Calu3 (cell line): Measurements from ENCODE around the gene OMP. TPM values are rescaled to one million over a fixed set of nuclear protein-coding genes. Genes with fewer than 3 reads are reported as not detected.
A peak's percentile ranks its signal among the peaks of the same experiment; 100 is the strongest.

Source experiments
- BruUV-seq: library from RNA; stranded (reverse); fragments of 400-500 nt; replicated peaks from 2 replicates; lab custom pipeline; 2021; lab: Mats Ljungman, UMichigan
- CTCF ChIA-PET: fragments of 300-600 bp; sonication (Branson Sonifier 250); formaldehyde crosslinking; loops from one replicate; lab custom pipeline; 2022; ENCODE audit warnings: antibody characterized with exemption; lab: Charles Lee
- DNase-seq: peaks from one replicate; pipeline ENCODE4 v3.0.0; 2022
- H3K27ac Mint-ChIP-seq: one replicate; pipeline ENCODE4 v1.8.0; 2022; ENCODE audit warnings: mixed read lengths; ENCODE audit not compliant: unreplicated experiment
- H3K27me3 Mint-ChIP-seq: one replicate; pipeline ENCODE4 v1.8.0; 2022; ENCODE audit warnings: mixed read lengths; ENCODE audit not compliant: unreplicated experiment
- H3K36me3 Mint-ChIP-seq: one replicate; pipeline ENCODE4 v1.8.0; 2022; ENCODE audit warnings: mild to moderate bottlenecking, moderate library complexity, mixed read lengths; ENCODE audit not compliant: insufficient read depth, unreplicated experiment
- H3K4me1 Mint-ChIP-seq: one replicate; pipeline ENCODE4 v1.8.0; 2022; ENCODE audit warnings: mild to moderate bottlenecking, low read depth, mixed read lengths; ENCODE audit not compliant: unreplicated experiment
- H3K4me3 Mint-ChIP-seq: one replicate; pipeline ENCODE4 v1.8.0; 2022; ENCODE audit warnings: mild to moderate bottlenecking, low read depth, moderate library complexity, mixed read lengths; ENCODE audit not compliant: unreplicated experiment
- H3K9me3 Mint-ChIP-seq: one replicate; pipeline ENCODE4 v1.8.0; 2022; ENCODE audit warnings: low read depth, mixed read lengths; ENCODE audit not compliant: unreplicated experiment
- intact Hi-C: fragments of 100-400 bp; cut with micrococcal nuclease; formaldehyde crosslinking; loops from one replicate; pipeline ENCODE4 v1.10.0; 2022; ENCODE audit not compliant: unreplicated experiment
- total RNA-seq: library from RNA; stranded (reverse); gene quantifications from 2 replicates; pipeline ENCODE4 v1.2.3, GENCODE V29; 2022
- TF ChIP-seq, protein P1 (sequence below): fragments of 200-600 bp; IDR thresholded peaks from one replicate; pipeline ENCODE4 v1.8.0; 2022; ENCODE audit warnings: antibody characterized with exemption; ENCODE audit not compliant: unreplicated experiment

OMP gene
- total RNA-seq, 1 experiment from 2014 or later = 1.1 TPM

DNA sequence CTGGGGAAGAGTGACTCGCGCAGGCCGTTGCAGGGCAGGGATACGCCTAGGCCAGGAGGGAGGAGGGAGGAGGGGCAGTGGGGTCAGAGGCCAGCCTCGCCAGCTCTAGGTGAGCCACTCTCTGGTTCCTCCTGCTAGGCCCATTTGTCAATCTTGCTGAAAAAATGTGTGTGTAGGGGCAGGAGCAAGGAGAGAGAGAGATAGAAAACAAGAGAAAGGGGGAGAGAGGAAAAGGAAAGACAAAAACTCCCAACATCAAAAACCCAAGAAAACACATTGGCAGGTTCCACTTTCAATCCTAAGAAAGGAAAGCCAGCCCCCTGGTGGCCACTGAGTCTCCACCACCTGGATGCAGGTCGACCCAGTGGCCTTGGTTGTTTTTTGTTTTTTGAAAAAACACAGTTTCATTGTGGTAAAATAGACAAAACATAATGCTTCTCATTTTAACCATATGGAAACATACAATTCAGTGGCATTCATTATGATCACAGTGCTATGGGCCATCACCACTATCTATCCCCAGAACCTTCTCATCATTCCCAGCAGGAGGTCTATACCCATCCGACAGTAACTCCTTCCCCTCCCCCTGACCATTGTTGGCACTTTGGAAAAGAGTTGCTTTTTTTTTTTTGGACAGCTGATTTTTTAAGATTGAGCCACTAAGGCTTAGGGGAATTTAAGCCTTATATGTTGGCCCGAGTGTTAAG is 10.9 kb downstream of the OMP start:
- TF ChIP-seq, protein P1, sequence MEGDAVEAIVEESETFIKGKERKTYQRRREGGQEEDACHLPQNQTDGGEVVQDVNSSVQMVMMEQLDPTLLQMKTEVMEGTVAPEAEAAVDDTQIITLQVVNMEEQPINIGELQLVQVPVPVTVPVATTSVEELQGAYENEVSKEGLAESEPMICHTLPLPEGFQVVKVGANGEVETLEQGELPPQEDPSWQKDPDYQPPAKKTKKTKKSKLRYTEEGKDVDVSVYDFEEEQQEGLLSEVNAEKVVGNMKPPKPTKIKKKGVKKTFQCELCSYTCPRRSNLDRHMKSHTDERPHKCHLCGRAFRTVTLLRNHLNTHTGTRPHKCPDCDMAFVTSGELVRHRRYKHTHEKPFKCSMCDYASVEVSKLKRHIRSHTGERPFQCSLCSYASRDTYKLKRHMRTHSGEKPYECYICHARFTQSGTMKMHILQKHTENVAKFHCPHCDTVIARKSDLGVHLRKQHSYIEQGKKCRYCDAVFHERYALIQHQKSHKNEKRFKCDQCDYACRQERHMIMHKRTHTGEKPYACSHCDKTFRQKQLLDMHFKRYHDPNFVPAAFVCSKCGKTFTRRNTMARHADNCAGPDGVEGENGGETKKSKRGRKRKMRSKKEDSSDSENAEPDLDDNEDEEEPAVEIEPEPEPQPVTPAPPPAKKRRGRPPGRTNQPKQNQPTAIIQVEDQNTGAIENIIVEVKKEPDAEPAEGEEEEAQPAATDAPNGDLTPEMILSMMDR = peak; percentile 78
- Mint-ChIP-seq H3K27me3 (no peaks in the 10 kb centered on the region), H3K9me3 (no peaks in the 10 kb centered on the region), H3K4me3 (no peak overlapping the region), H3K4me1 (peaks cover 16% of the 10 kb centered on the region), H3K36me3 (no peaks in the 10 kb centered on the region), H3K27ac (no peak overlapping the region)
- CTCF ChIA-PET = interaction anchor here (1.1 to 1.4 kb wide), 2 partner anchors 66 kb away, joined by 4 to 7 read pairs; no protein-coding TSS in a partner anchor
- BruUV-seq = no TSS peak
- peak; percentile 76 for DNase-seq
- intact Hi-C loops = loop anchor here (1.0 kb wide), 1 partner anchor 66 kb away; no protein-coding TSS in a partner anchor

DNA sequence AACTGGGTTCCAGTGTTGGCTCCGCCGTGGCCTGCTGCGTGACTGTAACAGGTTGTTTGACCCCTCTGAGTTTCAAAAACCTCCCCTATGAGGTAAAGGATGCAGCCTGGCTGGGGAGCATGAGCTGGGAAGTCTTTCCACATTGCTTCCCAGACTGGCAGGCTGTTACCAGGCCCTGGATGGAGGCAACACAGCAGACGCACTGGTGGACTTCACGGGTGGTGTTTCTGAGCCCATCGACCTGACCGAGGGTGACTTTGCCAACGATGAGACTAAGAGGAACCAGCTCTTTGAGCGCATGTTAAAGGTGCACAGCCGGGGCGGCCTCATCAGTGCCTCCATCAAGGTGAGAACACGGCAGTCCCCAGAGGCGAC is 11.4 kb downstream of the OMP start:
- TF ChIP-seq, protein P1 = no peak
- DNase-seq = no peak
- no peak overlapping the region for H3K27ac Mint-ChIP-seq
- intact Hi-C loops = no loop called here
- CTCF ChIA-PET = interaction anchor here (0.6 to 1.4 kb wide), 2 partner anchors 66 to 296 kb away, joined by 3 to 7 read pairs; no protein-coding TSS in a partner anchor
- H3K4me1 Mint-ChIP-seq = peaks cover 11% of the 10 kb centered on the region
- H3K9me3 Mint-ChIP-seq = no peaks in the 10 kb centered on the region
- no peaks in the 10 kb centered on the region for H3K36me3 Mint-ChIP-seq
- H3K4me3 Mint-ChIP-seq = no peak overlapping the region
- BruUV-seq = no TSS peak
- no peaks in the 10 kb centered on the region for H3K27me3 Mint-ChIP-seq

DNA sequence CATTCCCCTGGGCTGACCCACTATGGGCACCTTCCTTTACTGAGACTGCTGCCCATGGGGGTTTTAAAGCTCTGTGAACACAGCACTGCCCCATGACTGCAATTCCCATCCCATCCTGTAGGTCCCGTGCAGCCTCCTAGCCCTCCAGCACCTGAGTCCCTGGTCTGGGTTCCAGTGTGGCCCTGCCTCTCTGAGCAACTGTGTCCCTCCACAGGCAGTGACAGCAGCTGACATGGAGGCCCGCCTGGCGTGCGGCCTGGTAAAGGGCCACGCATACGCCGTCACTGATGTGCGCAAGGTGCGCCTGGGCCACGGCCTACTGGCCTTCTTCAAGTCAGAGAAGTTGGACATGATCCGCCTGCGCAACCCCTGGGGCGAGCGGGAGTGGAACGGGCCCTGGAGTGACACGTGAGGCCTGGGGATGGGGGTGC is 12.6 kb downstream of the OMP start:
- intact Hi-C loops = no loop called here
- no peak for DNase-seq
- CTCF ChIA-PET = interaction anchor here (0.6 to 1.4 kb wide), 5 partner anchors 20 to 118 kb away, joined by 3 to 7 read pairs (median 3); no protein-coding TSS in a partner anchor

DNA sequence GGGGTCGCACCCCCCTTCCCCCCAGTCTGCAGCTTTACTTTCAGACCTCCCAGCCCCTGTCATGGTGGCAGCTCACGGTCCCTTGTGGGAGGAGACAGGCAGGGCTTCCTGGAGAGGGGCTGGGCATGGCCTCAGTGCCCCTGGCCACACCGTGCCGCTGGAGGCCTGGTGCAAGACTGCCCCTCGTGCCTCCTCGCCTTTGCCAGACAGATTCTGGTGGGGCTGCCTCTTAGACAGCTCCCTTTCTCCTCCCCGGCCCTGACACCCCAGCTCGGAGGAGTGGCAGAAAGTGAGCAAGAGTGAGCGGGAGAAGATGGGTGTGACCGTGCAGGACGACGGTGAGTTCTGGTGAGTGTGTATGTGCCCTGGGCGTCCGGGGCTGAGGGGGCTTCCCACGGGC is 13.3 kb downstream of the OMP start:
- CTCF ChIA-PET = interaction anchor here (1.5 kb wide), 1 partner anchor 8 kb away, joined by 6 read pairs; no protein-coding TSS in a partner anchor
- no peak overlapping the region for H3K27ac Mint-ChIP-seq
- intact Hi-C loops = no loop called here

More for the DNA sequence above, 12.6 kb downstream of the OMP start:
- Mint-ChIP-seq H3K4me3 (no peak overlapping the region), H3K27ac (no peak overlapping the region), H3K36me3 (no peaks in the 10 kb centered on the region), H3K9me3 (no peaks in the 10 kb centered on the region), H3K4me1 (no peaks in the 10 kb centered on the region), H3K27me3 (no peaks in the 10 kb centered on the region)
- BruUV-seq = no TSS peak
- TF ChIP-seq, protein P1 = no peak

More for the DNA sequence above, 13.3 kb downstream of the OMP start:
- no peak overlapping the region for H3K4me3 Mint-ChIP-seq
- no peaks in the 10 kb centered on the region for H3K27me3 Mint-ChIP-seq
- no peaks in the 10 kb centered on the region for H3K36me3 Mint-ChIP-seq
- TF ChIP-seq, protein P1 = no peak
- no peaks in the 10 kb centered on the region for H3K9me3 Mint-ChIP-seq
- no peak for DNase-seq
- H3K4me1 Mint-ChIP-seq = no peaks in the 10 kb centered on the region
- BruUV-seq = no TSS peak
